CD1c-positive myeloid dendritic cell (primary cell): ENCODE measurements around the gene MYMK.

Source experiments
- DNase-seq: peaks from one replicate; pipeline ENCODE4 v3.0.0-alpha.2; 2016; ENCODE audit errors: extremely low spot score

Gene MYMK

GRCh38 chr9:133535306-133535877, 10.6 kb upstream of the MYMK start:
- no peak for DNase-seq

- peak; percentile 26 for DNase-seq
Measured at GRCh38 chr9:133534346-133535291, 9.9 kb upstream of the MYMK start, which contains the start of gene ADAMTSL2. Gene ADAMTSL2 (plus strand): TSS chr9:133534704. CDS start chr9:133536713, 2,009 bp downstream.

GRCh38 chr9:133533857-133534256, 9.1 kb upstream of the MYMK start:
- DNase-seq, result no peak

GRCh38 chr9:133532937-133533668, 8.3 kb upstream of the MYMK start:
- DNase-seq, result peak; percentile 68

GRCh38 chr9:133531293-133531692, 6.5 kb upstream of the MYMK start:
- no peak for DNase-seq

GRCh38 chr9:133529874-133530273, 5.1 kb upstream of the MYMK start:
- no peak for DNase-seq

GRCh38 chr9:133529457-133529856, 4.7 kb upstream of the MYMK start:
- no peak for DNase-seq

GRCh38 chr9:133528876-133529241, 4.1 kb upstream of the MYMK start:
- DNase-seq, result no peak

GRCh38 chr9:133528001-133528875, 3.5 kb upstream of the MYMK start:
- no peak for DNase-seq

GRCh38 chr9:133527444-133527920, 2.7 kb upstream of the MYMK start:
- no peak for DNase-seq

GRCh38 chr9:133526721-133527321, 2.1 kb upstream of the MYMK start:
- DNase-seq, result no peak

GRCh38 chr9:133525677-133526076, 918 bp upstream of the MYMK start:
- DNase-seq, result no peak

GRCh38 chr9:133524146-133524545, 613 bp downstream of the MYMK start:
- no peak for DNase-seq

GRCh38 chr9:133523106-133523505, 1.7 kb downstream of the MYMK start:
- DNase-seq, result no peak

GRCh38 chr9:133522073-133522910, 2.5 kb downstream of the MYMK start:
- DNase-seq, result no peak

GRCh38 chr9:133521122-133522072, 3.4 kb downstream of the MYMK start:
- DNase-seq, result no peak

GRCh38 chr9:133520121-133520835, 4.5 kb downstream of the MYMK start:
- DNase-seq, result no peak

- no peak for DNase-seq
Measured at GRCh38 chr9:133519693-133520092, 5.1 kb downstream of the MYMK start.
